Heart right ventricle (tissue), 16 donors: Measurements from ENCODE around the gene LRP1-AS. TPM values are rescaled to one million over a fixed set of nuclear protein-coding genes. Genes with fewer than 3 reads are reported as not detected.

Experiments used
- ATAC-seq, 8 donors: fragments of 200-7000 bp; cut with Tn5 transposase; one replicate each; pipeline ENCODE4 v1.9.1; 2020; ENCODE audit warnings: mild to moderate bottlenecking in 8 of 8, moderate library complexity in 8 of 8, moderate number of reproducible peaks in 1 of 8
- DNase-seq, 2 donors: peaks; one replicate each; pipeline ENCODE4 v3.0.0-alpha.2; 2020
- H3K27ac ChIP-seq, 10 donors: fragments of 200-600 bp; sonication (generic) in 2 of 10; one replicate each; pipeline versions ENCODE4 v1.5.0 to v1.8.0; 2020 to 2022; ENCODE audit warnings: mild to moderate bottlenecking in 3 of 10
- H3K27me3 ChIP-seq, 7 donors: fragments of 200-600 bp; one replicate each; pipeline ENCODE4 v1.8.0; 2021 to 2022; ENCODE audit warnings: mild to moderate bottlenecking in 2 of 7
- H3K36me3 ChIP-seq, 9 donors: fragments of 200-600 bp; sonication (generic) in 1 of 9; one replicate each; pipeline versions ENCODE4 v1.5.0 to v1.8.0; 2020 to 2022; ENCODE audit warnings: mild to moderate bottlenecking in 2 of 9
- H3K4me1 ChIP-seq, 9 donors: fragments of 200-600 bp; sonication (generic) in 1 of 9; one replicate each; pipeline versions ENCODE4 v1.5.0 to v1.8.0; 2020 to 2022; ENCODE audit warnings: mild to moderate bottlenecking in 4 of 9
- H3K4me3 ChIP-seq, 10 donors: fragments of 200-600 bp; sonication (generic) in 2 of 10; one replicate each; pipeline versions ENCODE4 v1.5.0 to v1.8.0; 2020 to 2022; ENCODE audit warnings: mild to moderate bottlenecking in 7 of 10, moderate library complexity in 2 of 10
- H3K9me3 ChIP-seq, 11 donors: fragments of 200-600 bp in 10 of 11; sonication (generic) in 2 of 11; one replicate each; pipeline versions ENCODE4 v1.5.0 to v1.8.0; 2013 to 2022; ENCODE audit warnings: mild to moderate bottlenecking in 2 of 11, control low read depth in 1 of 11, moderate library complexity in 1 of 11
- CTCF ChIP-seq, 9 donors: fragments of 200-600 bp; sonication (generic) in 2 of 9; IDR thresholded peaks; one replicate each; pipeline versions ENCODE4 v1.5.0 to v1.8.0; 2021 to 2022; ENCODE audit warnings: antibody characterized with exemption in 9 of 9, mild to moderate bottlenecking in 5 of 9, moderate library complexity in 1 of 9
- WGBS, 2 donors: extraction: QIAGEN DNeasy Blood & Tissue Kit; methylation state at CpG; one replicate each; pipeline ENCODE4 v1.1.7; 2013; ENCODE audit warnings: inconsistent platforms in 1 of 2; 5-methylcytosine and 5-hydroxymethylcytosine counted together
- intact Hi-C, 10 donors: fragments of 100-400 bp; cut with DNase I; formaldehyde crosslinking; loops; one replicate each; pipeline versions ENCODE4 v1.11.1 to v1.14.2; 2022
- polyA plus RNA-seq, 2 donors: library from polyadenylated mRNA; stranded (reverse); fragments of 200-250 nt; gene quantifications; one replicate each; pipeline ENCODE4 v1.2.3, GENCODE V29; 2013
- total RNA-seq, 10 donors: library from RNA; stranded (reverse); fragmentation: NEBNext Ultra II Directional in 3 of 10; extraction: Animal tissue kit (Norgen Biotek cat#: 25700) in 3 of 10; gene quantifications; one replicate each; pipeline versions ENCODE4 v1.2.1 to v1.2.4, GENCODE V29; 2021 to 2023
- donor health status: Arrhythmogenic right ventricular cardiomyopathy.
- donor health status: ischemic (EF 13 %, LVEDD 7.1; RV severe dilation, severe dysfunction).
- donor health status: healthy with polysubstance abuse.
- donor health status: DM: no; HTN: yes; CAD: no.
- donor health status: DM: no; HTN: no; CAD: no.
- donor health status: ischemic (EF 25% LVEDD 6.9; RV normal size, moderate dysfunction).
- donor health status: ischemic (EF 25% LVEDD 5.7; RV mildly dilated, moderate dysfunction).
- donor health status: healthy.
- donor health status: DM: yes; HTN: yes; CAD: no.
- donor health status: Ischemic cardiomyopathy.
- donor health status: ischemic (EF 35%, LVEDD 5.7; RV mildly dilated, moderate dysfunction).
- donor health status: nonischemic (EF 11% LVEDD 7.7; RV severe dilation, severe dysfunction).
- donor health status: DM: yes; HTN: yes; CAD: no.
- donor health status: PGD.
- donor health status: ischemic (EF 29% LVEDD 5.4; RV normal size, mild dysfunction).
- donor health status: nonischemic (EF 23%, LVEDD 6.1; RV moderate dilation, normal function).

LRP1-AS gene
- total and polyA plus RNA-seq, 12 donors = not detected

GRCh38 chr12:57119294-57120085, 27.9 kb downstream of the LRP1-AS start:
- ATAC-seq (peak in 1 of 8 donors; percentile 6), DNase-seq (no peak)
- H3K27me3 ChIP-seq = no peaks in the 10 kb centered on the region
- WGBS, 2 donors = 84 to 88% methylated on average over 5 of the region's 5 CpGs
- no peak for TF ChIP-seq CTCF (IDR thresholded peaks at IDR 0.05)
- no peaks in the 10 kb centered on the region for H3K36me3 ChIP-seq
- intact Hi-C loops = loop anchor here in 1 of 10 donors (10.0 kb wide), 1 partner anchor 105 kb away; the partner anchor contains the start of gene TAC3
- peaks cover 0 to 21% (median 0%) of the 10 kb centered on the region in 9 donors for H3K4me1 ChIP-seq
- H3K4me3 ChIP-seq = no peak overlapping the region
- no peaks in the 10 kb centered on the region for H3K9me3 ChIP-seq
- peak overlapping the region in 2 of 10 donors; percentile 7 to 65 for H3K27ac ChIP-seq

DNA sequence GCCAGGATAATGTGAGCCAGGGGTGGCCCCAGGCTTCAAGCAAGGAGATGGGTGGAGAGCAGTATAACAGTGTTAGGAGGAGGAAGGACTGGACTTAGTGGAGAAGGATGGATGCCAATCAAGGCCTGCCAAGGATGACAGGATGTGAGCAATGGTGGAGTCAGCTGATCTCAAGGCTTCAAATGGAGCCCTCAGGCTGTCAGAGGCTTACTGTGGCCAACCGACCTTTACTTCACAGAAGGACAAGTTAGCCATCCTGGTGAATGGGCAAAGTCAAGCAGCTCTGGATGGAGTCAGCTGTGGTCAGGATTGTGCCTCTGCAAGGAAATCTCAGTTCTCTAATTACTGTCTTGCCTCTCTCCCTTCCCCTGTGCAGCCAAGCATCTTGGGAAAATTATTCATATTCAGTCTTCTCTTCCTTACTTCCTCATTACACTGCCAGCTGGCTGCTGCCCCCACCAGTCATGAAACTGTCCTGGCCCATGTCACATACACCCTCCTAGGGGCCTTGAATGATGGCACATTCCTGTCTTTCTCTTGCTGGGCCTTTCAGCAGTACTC, 28.6 kb downstream of the LRP1-AS start:
- intact Hi-C loops = loop anchor here in 1 of 10 donors (10.0 kb wide), 1 partner anchor 104 kb away; the partner anchor contains the start of gene TAC3
- 69 to 94% methylated on average over 1 of the region's 1 CpG for WGBS, 2 donors
- Histone ChIP-seq H3K36me3 (no peaks in the 10 kb centered on the region), H3K27me3 (no peaks in the 10 kb centered on the region), H3K4me3 (no peak overlapping the region), H3K4me1 (peaks cover 0 to 21% (median 0%) of the 10 kb centered on the region in 9 donors), H3K9me3 (no peaks in the 10 kb centered on the region), H3K27ac (peak overlapping the region in 3 of 10 donors; percentile 7 to 65 (median 29))
- DNase-seq (no peak), ATAC-seq (peak; percentile 47 to 82 (median 66))
- no peak for TF ChIP-seq CTCF (IDR thresholded peaks at IDR 0.05)

- no peaks in the 10 kb centered on the region for H3K9me3 ChIP-seq
- no peak for TF ChIP-seq CTCF (IDR thresholded peaks at IDR 0.05)
- H3K36me3 ChIP-seq = no peaks in the 10 kb centered on the region
- no peak for DNase-seq
- WGBS, 2 donors = 68 to 86% methylated on average over 5 of the region's 5 CpGs
- no peak overlapping the region for H3K4me3 ChIP-seq
- no peak for ATAC-seq
- no peak overlapping the region for H3K27ac ChIP-seq
- no peaks in the 10 kb centered on the region for H3K27me3 ChIP-seq
- intact Hi-C loops = loop anchor here in 1 of 10 donors (10.0 kb wide), 1 partner anchor 102 kb away; the partner anchor contains the start of gene TAC3
- peaks cover 0 to 29% (median 6%) of the 10 kb centered on the region in 9 donors for H3K4me1 ChIP-seq
Measured at GRCh38 chr12:57116580-57117281, 30.7 kb downstream of the LRP1-AS start.
